ENCODE data around the gene ABCA8. TPM values are rescaled to one million over a fixed set of nuclear protein-coding genes. Genes with fewer than 3 reads are reported as not detected.

ABCA8 gene
- total RNA-seq, 1 donor = 36.2 TPM

DNA sequence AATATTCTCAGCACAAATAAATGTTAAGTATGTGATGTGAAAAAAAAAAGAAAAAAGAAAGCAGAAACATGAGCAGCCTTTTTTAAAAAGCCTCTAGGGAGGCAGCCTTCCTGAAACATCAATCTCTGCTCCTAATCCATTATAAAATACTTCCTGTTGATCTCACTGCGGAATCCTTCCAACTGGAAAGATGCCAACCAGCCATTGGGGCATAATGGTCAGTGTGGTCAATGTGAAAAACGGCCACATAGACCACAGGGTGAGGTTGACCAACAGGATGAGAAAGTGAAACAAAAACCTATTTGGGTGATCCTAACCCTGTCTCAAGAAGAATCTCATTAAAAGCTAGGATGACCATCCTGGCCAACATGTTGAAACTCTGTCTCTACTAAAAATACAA is 26.1 kb upstream of the ABCA8 start:
- DNase-seq (ENCODE audit: insufficient read length, low spot score, missing footprints) = peak; percentile 92
- H3K4me1 ChIP-seq (ENCODE audit: insufficient read depth, low read length) = peaks cover 3% of the 10 kb centered on the region
- peak overlapping the region; percentile 45 for H3K4me2 ChIP-seq (ENCODE audit: insufficient read depth, low read length)
- H3K36me3 ChIP-seq (ENCODE audit: insufficient read depth, low read length) = no peaks in the 10 kb centered on the region
- no peak overlapping the region for H3K27ac ChIP-seq (ENCODE audit: low read depth, low read length)
- H3K79me2 ChIP-seq (ENCODE audit: insufficient read depth, low read length) = no peaks in the 10 kb centered on the region
- TF ChIP-seq, protein P1, sequence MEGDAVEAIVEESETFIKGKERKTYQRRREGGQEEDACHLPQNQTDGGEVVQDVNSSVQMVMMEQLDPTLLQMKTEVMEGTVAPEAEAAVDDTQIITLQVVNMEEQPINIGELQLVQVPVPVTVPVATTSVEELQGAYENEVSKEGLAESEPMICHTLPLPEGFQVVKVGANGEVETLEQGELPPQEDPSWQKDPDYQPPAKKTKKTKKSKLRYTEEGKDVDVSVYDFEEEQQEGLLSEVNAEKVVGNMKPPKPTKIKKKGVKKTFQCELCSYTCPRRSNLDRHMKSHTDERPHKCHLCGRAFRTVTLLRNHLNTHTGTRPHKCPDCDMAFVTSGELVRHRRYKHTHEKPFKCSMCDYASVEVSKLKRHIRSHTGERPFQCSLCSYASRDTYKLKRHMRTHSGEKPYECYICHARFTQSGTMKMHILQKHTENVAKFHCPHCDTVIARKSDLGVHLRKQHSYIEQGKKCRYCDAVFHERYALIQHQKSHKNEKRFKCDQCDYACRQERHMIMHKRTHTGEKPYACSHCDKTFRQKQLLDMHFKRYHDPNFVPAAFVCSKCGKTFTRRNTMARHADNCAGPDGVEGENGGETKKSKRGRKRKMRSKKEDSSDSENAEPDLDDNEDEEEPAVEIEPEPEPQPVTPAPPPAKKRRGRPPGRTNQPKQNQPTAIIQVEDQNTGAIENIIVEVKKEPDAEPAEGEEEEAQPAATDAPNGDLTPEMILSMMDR (IDR thresholded peaks at IDR 0.05; ENCODE audit: extremely low read depth, low read depth, low read length) = no peak
- no peaks in the 10 kb centered on the region for H4K20me1 ChIP-seq (ENCODE audit: insufficient read depth, low read length)
- H2AFZ ChIP-seq (ENCODE audit: low read length) = no peak overlapping the region
- H3K4me3 ChIP-seq (ENCODE audit: insufficient read depth, low read length) = peak overlapping the region; percentile 12
- H3K27me3 ChIP-seq (ENCODE audit: insufficient read depth, low read length) = no peaks in the 10 kb centered on the region
- no peaks in the 10 kb centered on the region for H3K9me3 ChIP-seq (ENCODE audit: low read depth, low read length)

DNA sequence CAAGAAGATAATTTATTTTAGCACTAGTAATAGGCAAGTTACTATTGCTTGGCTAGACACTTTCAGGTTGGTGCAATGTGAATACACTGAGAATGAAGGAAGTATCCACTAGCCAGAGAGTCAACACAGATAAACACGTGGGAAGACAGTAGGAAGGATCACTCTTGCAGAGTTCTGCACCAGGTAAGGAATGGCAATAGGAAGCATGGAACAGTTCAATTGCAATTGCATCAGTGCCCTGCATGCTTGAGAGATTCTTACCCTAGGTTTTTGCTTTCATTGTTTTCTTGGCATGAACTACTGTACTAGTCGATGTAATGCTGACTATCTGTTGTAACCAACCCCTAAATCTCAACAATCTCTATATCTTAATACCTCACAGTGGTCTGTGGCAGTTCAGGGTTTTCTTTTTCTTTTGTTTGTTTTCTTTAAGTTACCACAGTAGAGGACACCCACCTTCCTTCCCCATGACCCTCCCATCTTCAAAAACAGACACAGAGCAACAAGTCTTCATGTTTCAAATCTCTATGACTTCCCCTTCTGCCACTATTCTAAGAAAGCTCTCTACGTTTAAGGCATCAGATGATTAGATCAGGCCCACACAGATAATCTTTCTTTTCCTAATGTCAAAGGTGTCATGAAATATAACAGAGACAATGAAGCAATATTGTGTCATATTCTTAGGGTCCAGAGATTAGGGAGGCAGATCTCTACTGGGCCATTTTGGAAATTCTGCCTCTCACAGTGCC is 18.1 kb upstream of the ABCA8 start:
- no peak overlapping the region for H3K4me2 ChIP-seq (ENCODE audit: insufficient read depth, low read length)
- no peak for DNase-seq (ENCODE audit: insufficient read length, low spot score, missing footprints)
- no peaks in the 10 kb centered on the region for H3K9me3 ChIP-seq (ENCODE audit: low read depth, low read length)
- no peak overlapping the region for H3K4me3 ChIP-seq (ENCODE audit: insufficient read depth, low read length)
- H4K20me1 ChIP-seq (ENCODE audit: insufficient read depth, low read length) = no peaks in the 10 kb centered on the region
- no peaks in the 10 kb centered on the region for H3K36me3 ChIP-seq (ENCODE audit: insufficient read depth, low read length)
- no peaks in the 10 kb centered on the region for H3K27me3 ChIP-seq (ENCODE audit: insufficient read depth, low read length)
- H3K4me1 ChIP-seq (ENCODE audit: insufficient read depth, low read length) = no peaks in the 10 kb centered on the region
- TF ChIP-seq, protein P1 (IDR thresholded peaks at IDR 0.05; ENCODE audit: extremely low read depth, low read depth, low read length) = no peak
- H3K79me2 ChIP-seq (ENCODE audit: insufficient read depth, low read length) = no peaks in the 10 kb centered on the region
- peak overlapping the region; percentile 14 for H2AFZ ChIP-seq (ENCODE audit: low read length)
- H3K27ac ChIP-seq (ENCODE audit: low read depth, low read length) = no peak overlapping the region

DNA sequence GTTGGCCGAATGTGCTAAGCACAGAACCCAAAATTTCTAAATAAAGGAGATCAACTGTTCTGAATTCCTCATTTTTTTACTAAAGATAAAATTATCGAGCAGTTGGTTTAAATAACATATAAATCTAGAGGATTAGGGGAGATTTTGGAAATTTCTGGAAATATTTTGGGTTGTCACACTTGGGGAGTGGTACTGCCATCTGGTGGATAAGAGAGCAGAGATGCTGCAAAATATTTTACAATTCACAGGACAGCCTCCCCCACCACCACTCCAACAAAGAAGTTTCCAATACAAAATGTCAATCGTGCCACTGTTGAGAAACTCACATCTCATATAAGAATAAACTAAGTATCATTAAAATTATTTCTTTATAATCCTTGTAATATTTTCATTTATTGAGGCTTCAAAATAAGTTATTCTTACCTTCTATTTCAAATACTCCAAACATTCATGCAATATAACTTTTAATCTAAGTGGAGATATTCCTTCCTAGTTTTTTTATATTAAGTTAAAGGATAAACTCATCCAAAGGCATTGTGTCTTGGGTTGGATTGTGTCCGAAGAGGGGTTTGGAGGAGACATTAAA is 17.0 kb upstream of the ABCA8 start:
- peak; percentile 3 for DNase-seq (ENCODE audit: insufficient read length, low spot score, missing footprints)
- H3K27me3 ChIP-seq (ENCODE audit: insufficient read depth, low read length) = no peaks in the 10 kb centered on the region
- H3K4me2 ChIP-seq (ENCODE audit: insufficient read depth, low read length) = no peak overlapping the region
- H3K4me1 ChIP-seq (ENCODE audit: insufficient read depth, low read length) = no peaks in the 10 kb centered on the region
- H3K79me2 ChIP-seq (ENCODE audit: insufficient read depth, low read length) = no peaks in the 10 kb centered on the region
- no peak overlapping the region for H2AFZ ChIP-seq (ENCODE audit: low read length)
- H3K4me3 ChIP-seq (ENCODE audit: insufficient read depth, low read length) = no peak overlapping the region
- no peaks in the 10 kb centered on the region for H4K20me1 ChIP-seq (ENCODE audit: insufficient read depth, low read length)
- H3K27ac ChIP-seq (ENCODE audit: low read depth, low read length) = no peak overlapping the region
- TF ChIP-seq, protein P1 (IDR thresholded peaks at IDR 0.05; ENCODE audit: extremely low read depth, low read depth, low read length) = peak; percentile 78
- no peaks in the 10 kb centered on the region for H3K36me3 ChIP-seq (ENCODE audit: insufficient read depth, low read length)
- H3K9me3 ChIP-seq (ENCODE audit: low read depth, low read length) = no peaks in the 10 kb centered on the region

DNA sequence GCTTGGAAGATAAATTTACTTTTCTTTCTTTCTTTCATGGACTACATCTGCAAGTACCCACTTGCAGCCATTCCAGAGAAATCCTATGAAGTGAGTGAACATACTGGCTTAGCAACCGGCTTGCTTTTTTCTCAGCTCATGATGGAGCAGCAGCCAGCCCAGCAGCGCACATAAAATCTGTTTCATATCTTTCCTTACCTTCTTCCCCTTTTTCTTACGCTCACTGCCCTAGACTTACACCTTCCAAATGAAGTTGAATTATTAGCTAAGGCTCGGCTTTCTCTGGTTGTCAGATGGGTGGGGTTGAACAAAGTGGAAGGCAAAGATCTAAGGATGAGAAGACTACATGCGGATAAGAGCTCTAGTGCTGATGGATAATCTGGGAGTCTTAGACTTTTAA is 13.9 kb upstream of the ABCA8 start:
- H3K27ac ChIP-seq (ENCODE audit: low read depth, low read length) = no peak overlapping the region
- H4K20me1 ChIP-seq (ENCODE audit: insufficient read depth, low read length) = no peaks in the 10 kb centered on the region
- H3K79me2 ChIP-seq (ENCODE audit: insufficient read depth, low read length) = no peaks in the 10 kb centered on the region
- TF ChIP-seq, protein P1 (IDR thresholded peaks at IDR 0.05; ENCODE audit: extremely low read depth, low read depth, low read length) = no peak
- H3K4me2 ChIP-seq (ENCODE audit: insufficient read depth, low read length) = no peak overlapping the region
- H3K4me1 ChIP-seq (ENCODE audit: insufficient read depth, low read length) = no peaks in the 10 kb centered on the region
- H3K9me3 ChIP-seq (ENCODE audit: low read depth, low read length) = no peaks in the 10 kb centered on the region
- H3K27me3 ChIP-seq (ENCODE audit: insufficient read depth, low read length) = no peaks in the 10 kb centered on the region
- no peaks in the 10 kb centered on the region for H3K36me3 ChIP-seq (ENCODE audit: insufficient read depth, low read length)
- no peak for DNase-seq (ENCODE audit: insufficient read length, low spot score, missing footprints)
- H3K4me3 ChIP-seq (ENCODE audit: insufficient read depth, low read length) = no peak overlapping the region
- H2AFZ ChIP-seq (ENCODE audit: low read length) = peak overlapping the region; percentile 31
